A549 treated with ZK216348 at 1 μM for 4 hours (cell line): ENCODE results near the gene ERVK3-1. TPM values are rescaled to one million over a fixed set of nuclear protein-coding genes. Genes with fewer than 3 reads are reported as not detected.

ENCODE experiments used
- total RNA-seq: library from RNA; stranded (reverse); fragments of 200-300 nt; extraction: Qiagen RNA extraction; gene quantifications from 5 replicates; pipeline ENCODE4 v1.2.3, GENCODE V29; 2022; ENCODE audit warnings: low read depth

The ERVK3-1 gene, protein sequence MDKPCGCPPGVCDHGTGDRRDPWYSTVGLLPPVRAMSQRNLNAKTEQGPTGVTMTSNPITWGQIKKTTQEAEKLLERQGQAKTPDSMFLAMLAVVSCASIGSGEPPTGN
- 89.5 to 122 TPM (median 98.9 TPM) in 5 replicates for total RNA-seq

GRCh38 chr19:58305065-58305931 is at the start of gene ERVK3-1:
ERVK3-1 (plus strand) TSS chr19:58305377; CDS start chr19:58312169, 6,792 bp downstream.

GRCh38 chr19:58278541-58279041 is 26.6 kb upstream of the ERVK3-1 start, which contains the start of gene ZNF8:
ZNF8 (plus strand) TSS chr19:58278955; CDS start chr19:58279082, 127 bp downstream.

DNA sequence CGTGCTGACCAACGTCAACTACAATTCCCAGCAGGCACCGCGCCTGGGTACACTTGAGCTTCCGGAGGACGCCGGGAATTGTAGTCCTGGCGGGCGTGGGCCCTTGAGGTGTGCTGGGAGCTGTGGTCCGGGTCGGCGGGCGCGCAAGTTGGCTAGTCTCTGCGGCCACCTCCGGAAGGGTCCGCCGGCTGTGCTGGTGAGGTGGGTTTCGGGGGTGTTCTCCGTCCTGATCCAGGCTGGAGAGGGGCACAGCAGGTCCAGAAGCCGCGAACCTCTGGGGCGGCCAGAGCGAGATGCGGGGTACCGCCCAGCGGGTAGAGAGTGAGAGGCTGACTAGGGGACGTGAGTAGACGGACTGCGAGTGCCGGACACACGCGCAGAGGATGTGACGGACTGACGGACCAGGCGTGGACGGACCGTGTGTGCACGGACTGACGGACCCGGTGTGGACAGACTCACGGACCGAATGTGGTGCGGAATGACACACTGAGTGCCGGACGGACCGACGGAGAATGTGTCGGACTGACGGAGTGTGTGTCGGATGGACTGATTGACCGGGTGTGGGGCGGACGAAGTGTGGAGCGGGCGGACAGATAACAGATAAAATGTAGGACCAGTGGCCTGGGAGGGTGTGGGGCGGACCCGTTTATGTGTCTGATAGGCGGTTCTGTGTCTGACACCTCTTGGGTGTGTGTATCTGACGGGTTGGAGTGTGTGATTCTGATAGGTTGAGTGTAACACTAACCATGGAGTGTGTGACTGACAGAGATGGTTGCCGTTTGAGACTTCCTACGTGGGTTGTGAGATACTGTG is 21.9 kb downstream of the ERVK3-1 start, which contains the start of gene ZSCAN22:
ZSCAN22 (plus strand) TSS at position 81 of the 813 bp plus-strand sequence. CDS start 7,809 bp downstream, outside the sequence.

DNA sequence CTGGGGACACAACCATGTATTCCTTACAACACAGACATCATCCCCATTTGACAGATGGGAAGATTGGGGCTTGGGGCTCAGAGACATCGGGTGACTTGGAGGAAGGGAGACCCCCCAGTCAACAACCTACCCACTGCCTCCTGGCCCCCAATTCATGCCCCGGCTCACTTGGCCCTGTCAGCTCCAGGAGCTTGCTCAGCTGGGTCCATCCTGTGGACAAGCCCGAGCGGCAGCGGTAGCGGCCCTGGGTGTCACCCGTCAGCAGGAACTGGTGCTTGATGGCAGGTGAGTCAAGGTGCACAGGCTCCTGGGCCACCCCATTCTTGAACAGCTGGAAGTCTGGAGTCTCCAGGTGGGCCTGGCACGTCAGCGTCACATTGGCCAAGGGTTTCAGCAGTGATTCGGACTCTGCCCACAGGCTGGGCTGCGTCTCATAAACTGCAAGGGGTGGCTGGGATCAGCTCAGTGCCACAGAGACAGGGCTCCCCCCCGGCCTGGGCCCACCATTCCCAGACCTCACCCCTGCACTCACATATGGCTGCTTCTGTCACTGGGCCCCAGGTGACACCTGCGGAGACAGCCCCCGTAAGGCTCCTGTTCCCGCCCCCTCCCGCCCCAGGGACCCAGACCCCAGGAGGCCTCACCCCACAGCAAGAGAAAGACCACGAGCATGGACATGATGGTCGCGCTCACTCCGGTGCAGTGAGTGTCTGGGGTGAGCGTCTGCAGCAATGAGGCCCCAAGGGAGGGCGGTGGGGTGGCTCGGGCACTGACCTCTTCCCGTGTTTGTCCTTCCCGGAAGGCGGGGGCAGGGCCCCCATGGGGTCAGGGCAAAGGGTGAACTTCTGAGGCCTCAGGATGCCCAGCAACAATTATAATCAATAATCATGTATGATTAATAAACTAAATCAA is 47.8 kb downstream of the ERVK3-1 start, which contains the start of gene A1BG:
A1BG (minus strand) TSS at position 733 of the 912 bp plus-strand sequence; CDS start at position 678, 55 bp downstream.

DNA sequence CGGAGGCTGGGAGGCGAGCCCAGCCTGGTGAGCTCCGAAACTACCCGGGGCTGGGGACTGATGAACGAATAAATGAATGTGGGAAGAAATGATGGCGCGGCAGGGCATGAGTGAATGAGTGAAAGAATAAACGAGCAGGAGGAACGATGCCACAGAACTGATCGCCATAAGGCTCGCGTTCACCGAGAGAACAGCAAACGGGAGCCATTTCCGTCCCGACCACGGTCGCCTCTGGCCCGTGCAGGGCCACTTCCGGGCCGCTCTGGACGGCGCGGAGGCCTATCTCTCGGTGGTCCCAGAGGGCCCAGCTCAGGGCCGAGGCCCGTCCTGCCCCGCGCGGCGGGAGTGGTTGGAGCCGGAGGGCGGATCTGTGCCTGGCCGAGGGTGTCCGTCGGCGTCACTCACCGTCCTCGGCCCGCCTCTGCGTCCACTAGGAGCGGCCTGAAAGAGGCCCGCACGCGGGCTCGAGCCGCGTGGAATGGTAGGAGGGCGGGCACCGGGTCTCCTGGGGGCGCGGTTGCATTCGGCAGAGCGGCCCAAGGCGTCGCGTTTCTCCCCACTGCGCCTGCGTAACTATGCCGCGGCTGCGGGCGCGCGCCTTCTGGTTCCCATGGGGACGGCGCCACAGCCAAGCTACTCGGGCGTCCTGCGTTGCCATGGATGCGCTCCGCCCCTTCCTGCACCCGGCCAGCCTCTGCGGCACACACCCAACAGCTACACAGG is 57.3 kb downstream of the ERVK3-1 start, which contains the start of gene ZNF497:
ZNF497 (minus strand) TSS at position 480 of the 723 bp plus-strand sequence. CDS start 5,116 bp downstream, outside the sequence.

Other genes with a start within 250 kb of the ERVK3-1 start
- gene ZNF135, start 246.1 kb upstream of the ERVK3-1 start, total RNA-seq = not detected in 5 replicates
- gene ZSCAN18, start 207.1 kb upstream of the ERVK3-1 start, total RNA-seq = 1.4 to 2.8 TPM (median 2.6 TPM) in 5 replicates
- gene ZNF329, start 154.6 kb upstream of the ERVK3-1 start, total RNA-seq = 2.4 to 3.7 TPM (median 3.3 TPM) in 5 replicates
- 9.9 to 15.3 TPM (median 13.7 TPM) in 5 replicates for gene ZNF274, start 122.3 kb upstream of the ERVK3-1 start, total RNA-seq
- 12.0 to 21.7 TPM (median 20.2 TPM) in 5 replicates for gene ZNF544, start 76.5 kb upstream of the ERVK3-1 start, total RNA-seq
- gene ZNF8, start 26.4 kb upstream of the ERVK3-1 start, total RNA-seq = 0.93 to 1.4 TPM (median 1.1 TPM) in 5 replicates
- 1.7 to 3.3 TPM (median 2.7 TPM) in 5 replicates for gene ZSCAN22, start 21.6 kb downstream of the ERVK3-1 start, total RNA-seq
- gene A1BG, start 48.1 kb downstream of the ERVK3-1 start, total RNA-seq = 7.2 to 12.3 TPM (median 10.0 TPM) in 5 replicates
- 0.60 to 1.8 TPM (median 1.5 TPM) in 5 replicates for gene ZNF497, start 57.4 kb downstream of the ERVK3-1 start, total RNA-seq
- gene ZNF837, start 75.7 kb downstream of the ERVK3-1 start, total RNA-seq = 0.74 to 1.7 TPM (median 1.4 TPM) in 5 replicates
- 1,770 to 2,546 TPM (median 2,356 TPM) in 5 replicates for gene RPS5, start 81.9 kb downstream of the ERVK3-1 start, total RNA-seq
- not detected in 5 replicates for gene RNF225, start 90.3 kb downstream of the ERVK3-1 start, total RNA-seq
- 17.6 to 20.4 TPM (median 18.2 TPM) in 5 replicates for gene ZNF584, start 103.3 kb downstream of the ERVK3-1 start, total RNA-seq
- 0.07 to 0.09 TPM (median 0.09 TPM) in 3 of 5 replicates, not detected in the others for gene ZNF132, start 134.8 kb downstream of the ERVK3-1 start, total RNA-seq
- 5.7 to 7.9 TPM (median 7.0 TPM) in 5 replicates for gene ZNF324B, start 146.2 kb downstream of the ERVK3-1 start, total RNA-seq
- 7.2 to 11.7 TPM (median 8.9 TPM) in 5 replicates for gene ZNF324, start 161.7 kb downstream of the ERVK3-1 start, total RNA-seq
- gene ZNF446, start 171.0 kb downstream of the ERVK3-1 start, total RNA-seq = 10.7 to 15.1 TPM (median 12.0 TPM) in 5 replicates
- gene SLC27A5, start 206.6 kb downstream of the ERVK3-1 start, total RNA-seq = 18.4 to 32.9 TPM (median 29.4 TPM) in 5 replicates
- gene ZBTB45, start 214.4 kb downstream of the ERVK3-1 start, total RNA-seq = 8.3 to 24.0 TPM (median 20.1 TPM) in 5 replicates
- gene TRIM28, start 238.7 kb downstream of the ERVK3-1 start, total RNA-seq = 606 to 732 TPM (median 664 TPM) in 5 replicates
- 180 to 230 TPM (median 198 TPM) in 5 replicates for gene CHMP2A, start 249.7 kb downstream of the ERVK3-1 start, total RNA-seq